ENCODE data around the gene ARHGAP12. TPM values are rescaled to one million over a fixed set of nuclear protein-coding genes. Genes with fewer than 3 reads are reported as not detected.
A peak's percentile ranks its signal among the peaks of the same experiment; 100 is the strongest.

Gene ARHGAP12
- total RNA-seq, 1 donor from 2014 or later: 35.3 TPM

DNA sequence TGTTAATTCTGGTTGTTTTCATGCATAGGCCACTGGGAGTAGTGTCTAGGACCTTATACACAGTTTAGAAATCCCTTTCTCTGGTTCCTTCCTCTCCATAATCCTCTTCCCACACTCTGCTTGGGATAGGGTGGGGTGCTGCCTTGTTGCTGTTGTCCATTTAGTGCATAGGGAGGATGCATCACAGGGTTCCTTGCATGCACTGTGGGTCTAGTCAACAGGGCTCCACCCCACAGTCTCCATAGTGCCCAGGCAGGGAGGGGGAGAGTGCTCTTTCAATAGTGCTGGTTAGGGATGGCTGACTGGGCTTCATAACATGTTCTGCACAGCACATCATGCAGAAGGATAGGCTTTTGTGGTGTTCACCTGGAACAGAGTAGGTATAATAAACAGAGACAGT, 81.1 kb downstream of the ARHGAP12 start:
- H3K4me1 Mint-ChIP-seq: peaks cover 8% of the 10 kb centered on the region
- peaks cover 30% of the 10 kb centered on the region for H3K36me3 Mint-ChIP-seq
- H3K9me3 Mint-ChIP-seq: peaks cover 10% of the 10 kb centered on the region
- no peak for DNase-seq (ENCODE audit: low spot score in 2 of 2, unreplicated experiment in 2 of 2)
- TF ChIP-seq, protein P1, sequence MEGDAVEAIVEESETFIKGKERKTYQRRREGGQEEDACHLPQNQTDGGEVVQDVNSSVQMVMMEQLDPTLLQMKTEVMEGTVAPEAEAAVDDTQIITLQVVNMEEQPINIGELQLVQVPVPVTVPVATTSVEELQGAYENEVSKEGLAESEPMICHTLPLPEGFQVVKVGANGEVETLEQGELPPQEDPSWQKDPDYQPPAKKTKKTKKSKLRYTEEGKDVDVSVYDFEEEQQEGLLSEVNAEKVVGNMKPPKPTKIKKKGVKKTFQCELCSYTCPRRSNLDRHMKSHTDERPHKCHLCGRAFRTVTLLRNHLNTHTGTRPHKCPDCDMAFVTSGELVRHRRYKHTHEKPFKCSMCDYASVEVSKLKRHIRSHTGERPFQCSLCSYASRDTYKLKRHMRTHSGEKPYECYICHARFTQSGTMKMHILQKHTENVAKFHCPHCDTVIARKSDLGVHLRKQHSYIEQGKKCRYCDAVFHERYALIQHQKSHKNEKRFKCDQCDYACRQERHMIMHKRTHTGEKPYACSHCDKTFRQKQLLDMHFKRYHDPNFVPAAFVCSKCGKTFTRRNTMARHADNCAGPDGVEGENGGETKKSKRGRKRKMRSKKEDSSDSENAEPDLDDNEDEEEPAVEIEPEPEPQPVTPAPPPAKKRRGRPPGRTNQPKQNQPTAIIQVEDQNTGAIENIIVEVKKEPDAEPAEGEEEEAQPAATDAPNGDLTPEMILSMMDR (IDR thresholded peaks at IDR 0.05; ENCODE audit: unreplicated experiment): no peak
- H3K4me3 Mint-ChIP-seq: no peak overlapping the region
- no peaks in the 10 kb centered on the region for H3K27me3 Mint-ChIP-seq (ENCODE audit: low read depth)
- H3K27ac Mint-ChIP-seq: no peak overlapping the region

DNA sequence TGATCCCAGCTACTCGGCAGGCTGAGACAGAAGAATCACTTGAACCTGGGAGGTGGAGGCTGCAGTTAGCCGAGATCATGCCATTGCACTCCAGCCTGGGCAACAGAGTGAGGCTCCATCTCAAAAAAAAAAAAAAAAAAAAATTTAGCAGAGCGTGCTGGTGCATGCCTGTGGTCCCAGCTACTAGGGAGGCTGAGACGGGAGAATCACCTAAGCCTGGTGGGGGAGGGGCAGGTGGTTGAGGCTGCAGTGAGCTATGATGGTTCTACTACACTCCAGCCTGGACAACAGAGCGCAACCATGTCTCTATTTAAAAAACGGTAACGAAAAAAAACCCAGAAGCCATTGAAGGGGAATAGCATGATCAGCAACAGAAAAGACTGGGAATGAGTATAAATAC, 89.9 kb downstream of the ARHGAP12 start:
- Mint-ChIP-seq H3K4me3 (no peak overlapping the region), H3K27ac (no peak overlapping the region), H3K27me3 (ENCODE audit: low read depth) (no peaks in the 10 kb centered on the region), H3K36me3 (peaks cover 2% of the 10 kb centered on the region), H3K9me3 (no peaks in the 10 kb centered on the region), H3K4me1 (no peaks in the 10 kb centered on the region)
- no peak for DNase-seq (ENCODE audit: low spot score in 2 of 2, unreplicated experiment in 2 of 2)
- TF ChIP-seq, protein P1 (IDR thresholded peaks at IDR 0.05; ENCODE audit: unreplicated experiment): no peak

DNA sequence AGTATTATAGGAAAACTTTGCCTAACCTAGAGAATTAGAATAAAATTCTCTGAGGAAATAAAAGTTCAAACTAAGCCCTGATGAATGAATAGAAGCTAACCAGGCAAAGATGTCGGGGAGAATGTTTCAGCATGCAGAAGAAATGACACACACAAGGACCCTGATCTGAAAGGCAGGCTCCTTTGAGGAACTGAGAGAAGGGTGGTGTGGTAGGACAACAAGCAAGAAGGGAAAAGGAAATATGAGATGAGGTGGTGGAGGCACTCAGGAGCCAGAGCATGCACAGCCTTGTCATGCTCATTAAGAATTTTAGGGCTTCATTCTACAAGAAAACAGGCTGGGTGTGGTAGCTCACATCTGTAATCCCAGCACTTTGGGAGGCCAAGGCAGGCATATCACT, 90.6 kb downstream of the ARHGAP12 start:
- H3K27ac Mint-ChIP-seq: peak overlapping the region; percentile 39
- TF ChIP-seq, protein P1 (IDR thresholded peaks at IDR 0.05; ENCODE audit: unreplicated experiment): no peak
- peaks cover 1% of the 10 kb centered on the region for H3K4me1 Mint-ChIP-seq
- peaks cover 2% of the 10 kb centered on the region for H3K36me3 Mint-ChIP-seq
- no peaks in the 10 kb centered on the region for H3K9me3 Mint-ChIP-seq
- DNase-seq (ENCODE audit: low spot score in 2 of 2, unreplicated experiment in 2 of 2): no peak
- no peaks in the 10 kb centered on the region for H3K27me3 Mint-ChIP-seq (ENCODE audit: low read depth)
- H3K4me3 Mint-ChIP-seq: no peak overlapping the region

DNA sequence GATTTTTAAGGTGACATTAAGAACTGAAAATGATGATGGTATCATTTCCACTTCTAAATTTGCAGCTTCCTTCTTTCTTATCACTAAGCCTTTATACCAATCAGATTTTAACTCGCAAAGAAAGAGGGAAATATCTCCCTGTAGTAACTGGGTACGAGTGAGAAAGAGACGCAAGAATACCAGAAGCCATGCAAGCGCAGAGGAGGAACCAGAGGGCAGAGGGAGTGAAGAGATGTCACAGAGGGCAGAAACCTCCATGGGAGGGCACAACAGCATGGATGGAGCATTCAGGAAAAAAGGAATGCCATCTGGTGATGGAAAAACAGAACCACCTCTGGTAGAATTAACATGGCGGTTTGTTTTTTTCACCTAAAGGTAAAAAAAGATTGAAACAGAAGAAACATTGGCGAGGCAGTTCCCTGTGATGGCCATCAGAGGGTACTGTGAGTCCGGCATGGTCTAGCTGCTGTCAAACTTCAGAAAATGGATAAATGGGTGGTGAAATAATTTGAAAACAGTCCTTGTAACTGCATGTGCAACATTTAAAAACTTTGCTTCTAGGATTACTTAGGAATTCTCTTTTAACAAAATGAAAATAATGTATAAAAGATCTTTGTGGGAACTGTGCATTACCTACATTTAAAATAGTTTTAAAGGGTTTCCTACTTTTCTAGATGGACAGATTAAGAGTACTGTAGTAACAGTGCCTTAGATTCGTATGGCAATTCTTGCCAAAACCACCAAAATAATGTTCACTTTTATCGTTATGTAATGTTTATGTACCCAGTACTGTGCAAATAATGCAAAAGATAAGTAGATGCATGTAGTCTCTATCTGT, 91.8 kb downstream of the ARHGAP12 start:
- H3K4me3 Mint-ChIP-seq: no peak overlapping the region
- no peak overlapping the region for H3K27ac Mint-ChIP-seq
- TF ChIP-seq, protein P1 (IDR thresholded peaks at IDR 0.05; ENCODE audit: unreplicated experiment): peak; percentile 54
- no peaks in the 10 kb centered on the region for H3K27me3 Mint-ChIP-seq (ENCODE audit: low read depth)
- H3K9me3 Mint-ChIP-seq: no peaks in the 10 kb centered on the region
- DNase-seq (ENCODE audit: low spot score in 2 of 2, unreplicated experiment in 2 of 2): no peak
- H3K4me1 Mint-ChIP-seq: peaks cover 10% of the 10 kb centered on the region
- peaks cover 2% of the 10 kb centered on the region for H3K36me3 Mint-ChIP-seq

DNA sequence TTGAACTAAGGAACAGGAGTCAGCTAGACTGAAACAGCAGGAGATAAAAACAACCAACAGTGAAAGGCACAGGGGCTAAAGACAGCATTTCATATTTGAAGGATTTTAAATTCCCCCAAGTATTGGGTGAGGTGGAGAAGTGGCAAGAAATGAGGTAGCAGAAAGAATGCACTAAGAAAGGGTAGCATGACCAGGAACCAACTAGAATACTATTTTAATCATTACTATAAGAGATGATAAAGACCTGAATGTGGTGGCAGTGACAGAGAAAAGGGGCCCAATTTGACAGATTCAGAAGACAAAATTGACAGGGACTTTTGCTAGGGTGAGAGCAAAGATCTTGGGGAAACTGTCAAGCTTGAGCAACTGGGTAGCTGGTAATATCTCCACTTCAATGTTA, 94.9 kb downstream of the ARHGAP12 start:
- DNase-seq (ENCODE audit: low spot score in 2 of 2, unreplicated experiment in 2 of 2): no peak
- H3K4me3 Mint-ChIP-seq: no peak overlapping the region
- no peaks in the 10 kb centered on the region for H3K9me3 Mint-ChIP-seq
- H3K27ac Mint-ChIP-seq: no peak overlapping the region
- TF ChIP-seq, protein P1 (IDR thresholded peaks at IDR 0.05; ENCODE audit: unreplicated experiment): no peak
- H3K36me3 Mint-ChIP-seq: peaks cover 2% of the 10 kb centered on the region
- H3K4me1 Mint-ChIP-seq: peaks cover 16% of the 10 kb centered on the region
- no peaks in the 10 kb centered on the region for H3K27me3 Mint-ChIP-seq (ENCODE audit: low read depth)

All from mesothelial cell of epicardium (in vitro differentiated cells).